ENCODE data around the gene PAPSS1.
A peak's percentile ranks its signal among the peaks of the same experiment; 100 is the strongest.
"Not testable (repeated sequence)": the region's sequence is repeated elsewhere in the genome, so short reads cannot be mapped to it uniquely, and the experiment has no call there.

PAPSS1 gene

GRCh38 chr4:107685740-107686139, 34.3 kb downstream of the PAPSS1 start:
- DNase-seq: no peak

- DNase-seq: no peak
Observed at GRCh38 chr4:107683873-107684272, 36.2 kb downstream of the PAPSS1 start.

- no peak for DNase-seq
Observed at GRCh38 chr4:107682306-107682705, 37.7 kb downstream of the PAPSS1 start.

- no peak for DNase-seq
Observed at GRCh38 chr4:107669068-107669467, 51.0 kb downstream of the PAPSS1 start.

- peak in 1 of 2 donors; percentile 50 for DNase-seq
Observed at GRCh38 chr4:107666134-107666533, 53.9 kb downstream of the PAPSS1 start.

GRCh38 chr4:107665001-107665400, 55.0 kb downstream of the PAPSS1 start:
- no peak for DNase-seq

- DNase-seq: no peak
Observed at GRCh38 chr4:107658400-107659336, 61.4 kb downstream of the PAPSS1 start.

GRCh38 chr4:107655289-107655688, 64.7 kb downstream of the PAPSS1 start:
- no peak for DNase-seq

- no peak for DNase-seq
Observed at GRCh38 chr4:107654694-107655093, 65.3 kb downstream of the PAPSS1 start.

GRCh38 chr4:107651408-107651807, 68.6 kb downstream of the PAPSS1 start:
- not testable (repeated sequence) for DNase-seq

GRCh38 chr4:107650251-107650650, 69.8 kb downstream of the PAPSS1 start:
- no peak for DNase-seq

GRCh38 chr4:107648178-107648991, 71.6 kb downstream of the PAPSS1 start:
- DNase-seq: no peak

GRCh38 chr4:107647591-107647990, 72.4 kb downstream of the PAPSS1 start:
- DNase-seq: no peak

GRCh38 chr4:107645604-107646003, 74.4 kb downstream of the PAPSS1 start:
- no peak for DNase-seq

GRCh38 chr4:107643021-107643420, 77.0 kb downstream of the PAPSS1 start:
- no peak for DNase-seq

GRCh38 chr4:107640878-107641277, 79.2 kb downstream of the PAPSS1 start:
- no peak for DNase-seq

GRCh38 chr4:107640197-107640596, 79.8 kb downstream of the PAPSS1 start:
- no peak for DNase-seq

GRCh38 chr4:107635735-107636134, 84.3 kb downstream of the PAPSS1 start:
- no peak for DNase-seq

- no peak for DNase-seq
Observed at GRCh38 chr4:107631560-107631959, 88.5 kb downstream of the PAPSS1 start.

GRCh38 chr4:107630185-107630705, 89.8 kb downstream of the PAPSS1 start:
- DNase-seq: no peak

- no peak for DNase-seq
Observed at GRCh38 chr4:107629318-107629717, 90.7 kb downstream of the PAPSS1 start.

GRCh38 chr4:107625391-107625902, 94.6 kb downstream of the PAPSS1 start:
- no peak for DNase-seq

GRCh38 chr4:107624024-107624423, 96.0 kb downstream of the PAPSS1 start:
- DNase-seq: no peak

Measured in hippocampal formation (tissue), 2 donors.